ENCODE results near the gene TEKT3. TPM values are rescaled to one million over a fixed set of nuclear protein-coding genes. Genes with fewer than 3 reads are reported as not detected.

The TEKT3 gene
- total RNA-seq, 2 experiments from 2014 or later = not detected

DNA sequence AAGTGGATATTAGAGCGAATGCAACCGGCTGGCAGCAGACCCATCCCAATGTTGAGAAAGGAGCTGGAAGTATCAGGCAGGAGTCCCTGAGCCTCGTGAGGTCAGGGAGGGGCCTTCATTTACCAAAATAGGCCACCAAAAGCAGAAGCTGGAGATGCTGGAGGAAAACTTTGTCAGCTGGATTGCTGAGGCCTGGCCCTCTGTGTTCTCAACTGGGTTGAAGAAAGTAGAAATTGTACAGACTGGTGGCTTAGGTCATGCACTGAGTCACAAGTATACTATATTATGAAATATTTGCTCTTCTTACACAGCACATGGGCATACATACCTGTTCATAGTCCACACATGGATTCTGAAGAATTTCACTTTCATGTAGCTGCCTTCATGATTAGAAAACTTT, 23.2 kb upstream of the TEKT3 start:
- Histone ChIP-seq H3K4me1 (ENCODE audit: insufficient read depth, low read length, poor library complexity, severe bottlenecking) (no peaks in the 10 kb centered on the region), H3K4me3 (ENCODE audit: low read depth, low read length, poor library complexity, severe bottlenecking) (no peak overlapping the region), H3K36me3 (ENCODE audit: insufficient read depth, low read length) (no peaks in the 10 kb centered on the region), H3K27ac (ENCODE audit: low read depth, low read length, poor library complexity, severe bottlenecking) (no peak overlapping the region), H3K9me3 (ENCODE audit: low read length) (no peaks in the 10 kb centered on the region), H2AFZ (ENCODE audit: low read length) (no peak overlapping the region), H3K9me2 (ENCODE audit: insufficient read depth, low read length) (no peaks in the 10 kb centered on the region), H3K79me2 (ENCODE audit: insufficient read depth, low read depth, low read length) (no peaks in the 10 kb centered on the region), H4K20me1 (ENCODE audit: insufficient read depth, low read length) (no peaks in the 10 kb centered on the region), H3K4me2 (ENCODE audit: low read length) (no peak overlapping the region)
- ChIA-PET POLR2A (interaction anchor here (1.0 kb wide), 1 partner anchor 12 kb away, joined by 3 read pairs; no protein-coding TSS in a partner anchor), CTCF (ENCODE audit: unreplicated experiment) (no interaction called here)
- DNase-seq (ENCODE audit: low spot score) = no peak
- TF ChIP-seq EZH2phosphoT487 (IDR thresholded peaks at IDR 0.05; ENCODE audit: borderline replicate concordance, low read depth, low read length) = no peak
- TF ChIP-seq CTCF (conservative IDR thresholded peaks at IDR 0.05; ENCODE audit: low read length) = no peak
- no TSS peak for BruUV-seq (replicated peaks)
- intact Hi-C loops (cut with micrococcal nuclease; ENCODE audit: unreplicated experiment) = no loop called here

DNA sequence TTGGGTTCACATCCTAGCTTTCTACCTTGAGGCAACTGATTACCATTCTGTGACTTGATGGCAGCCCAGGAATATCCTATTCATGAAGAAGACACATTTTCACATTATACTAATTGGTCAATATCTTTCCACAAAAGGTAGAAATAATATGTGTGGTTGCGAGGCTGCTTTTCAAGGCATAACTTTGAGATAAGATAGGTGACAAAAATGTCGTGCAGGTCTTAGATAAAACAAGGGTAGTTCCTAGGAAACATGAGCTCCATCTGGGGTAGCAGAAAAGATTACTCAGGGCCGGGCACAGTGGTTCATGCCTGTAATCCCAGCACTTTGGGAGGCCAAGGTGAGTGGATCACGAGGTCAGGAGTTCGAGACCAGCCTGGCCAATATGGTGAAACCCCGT, 22.3 kb upstream of the TEKT3 start:
- TF ChIP-seq EZH2phosphoT487 (IDR thresholded peaks at IDR 0.05; ENCODE audit: borderline replicate concordance, low read depth, low read length) = no peak
- TF ChIP-seq CTCF (conservative IDR thresholded peaks at IDR 0.05; ENCODE audit: low read length) = no peak
- no peak for DNase-seq (ENCODE audit: low spot score)
- Histone ChIP-seq H2AFZ (ENCODE audit: low read length) (no peak overlapping the region), H3K27ac (ENCODE audit: low read depth, low read length, poor library complexity, severe bottlenecking) (no peak overlapping the region), H3K4me1 (ENCODE audit: insufficient read depth, low read length, poor library complexity, severe bottlenecking) (no peaks in the 10 kb centered on the region), H3K9me3 (ENCODE audit: low read length) (no peaks in the 10 kb centered on the region), H3K79me2 (ENCODE audit: insufficient read depth, low read depth, low read length) (no peaks in the 10 kb centered on the region), H3K4me2 (ENCODE audit: low read length) (no peak overlapping the region), H3K9me2 (ENCODE audit: insufficient read depth, low read length) (no peaks in the 10 kb centered on the region), H3K36me3 (ENCODE audit: insufficient read depth, low read length) (no peaks in the 10 kb centered on the region), H3K4me3 (ENCODE audit: low read depth, low read length, poor library complexity, severe bottlenecking) (no peak overlapping the region), H4K20me1 (ENCODE audit: insufficient read depth, low read length) (no peaks in the 10 kb centered on the region)
- intact Hi-C loops (cut with micrococcal nuclease; ENCODE audit: unreplicated experiment) = no loop called here
- no TSS peak for BruUV-seq (replicated peaks)
- POLR2A ChIA-PET = interaction anchor here (1.1 kb wide), 1 partner anchor 10 kb away, joined by 3 read pairs; no protein-coding TSS in a partner anchor
- CTCF ChIA-PET (ENCODE audit: unreplicated experiment) = no interaction called here

DNA sequence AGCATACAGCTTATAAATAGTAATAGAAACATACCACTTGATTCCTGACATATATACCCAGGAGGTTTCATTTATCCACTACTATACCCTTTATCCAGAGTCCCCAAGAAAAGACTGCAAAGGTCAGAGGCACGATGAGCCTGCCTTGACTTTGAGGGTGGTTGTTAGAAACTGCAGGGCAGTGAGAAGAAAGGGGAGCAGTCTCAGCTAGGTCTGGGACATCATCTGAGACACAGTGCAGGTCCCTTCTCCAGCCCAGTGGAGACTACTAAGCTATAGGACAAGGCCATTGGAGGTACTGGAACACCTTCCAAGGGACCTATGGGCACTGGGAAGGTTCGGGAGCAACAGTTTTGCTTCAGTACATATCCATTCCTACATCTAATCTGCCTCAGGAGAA, 20.2 kb upstream of the TEKT3 start:
- Histone ChIP-seq H2AFZ (ENCODE audit: low read length) (no peak overlapping the region), H3K79me2 (ENCODE audit: insufficient read depth, low read depth, low read length) (no peaks in the 10 kb centered on the region), H3K4me2 (ENCODE audit: low read length) (no peak overlapping the region), H3K4me3 (ENCODE audit: low read depth, low read length, poor library complexity, severe bottlenecking) (no peak overlapping the region), H4K20me1 (ENCODE audit: insufficient read depth, low read length) (no peaks in the 10 kb centered on the region), H3K4me1 (ENCODE audit: insufficient read depth, low read length, poor library complexity, severe bottlenecking) (no peaks in the 10 kb centered on the region), H3K9me3 (ENCODE audit: low read length) (no peaks in the 10 kb centered on the region), H3K36me3 (ENCODE audit: insufficient read depth, low read length) (no peaks in the 10 kb centered on the region), H3K27ac (ENCODE audit: low read depth, low read length, poor library complexity, severe bottlenecking) (no peak overlapping the region), H3K9me2 (ENCODE audit: insufficient read depth, low read length) (no peaks in the 10 kb centered on the region)
- no peak for DNase-seq (ENCODE audit: low spot score)
- ChIA-PET CTCF (ENCODE audit: unreplicated experiment) (no interaction called here), POLR2A (no interaction called here)
- intact Hi-C loops (cut with micrococcal nuclease; ENCODE audit: unreplicated experiment) = no loop called here
- BruUV-seq (replicated peaks) = no TSS peak
- TF ChIP-seq EZH2phosphoT487 (IDR thresholded peaks at IDR 0.05; ENCODE audit: borderline replicate concordance, low read depth, low read length) (no peak), CTCF (conservative IDR thresholded peaks at IDR 0.05; ENCODE audit: low read length) (no peak)
